Measurements from ENCODE around the gene SNAP91.

The SNAP91 gene

GRCh38 chr6:83729871-83730270, 21.0 kb upstream of the SNAP91 start:
- TF ChIP-seq, protein P1, sequence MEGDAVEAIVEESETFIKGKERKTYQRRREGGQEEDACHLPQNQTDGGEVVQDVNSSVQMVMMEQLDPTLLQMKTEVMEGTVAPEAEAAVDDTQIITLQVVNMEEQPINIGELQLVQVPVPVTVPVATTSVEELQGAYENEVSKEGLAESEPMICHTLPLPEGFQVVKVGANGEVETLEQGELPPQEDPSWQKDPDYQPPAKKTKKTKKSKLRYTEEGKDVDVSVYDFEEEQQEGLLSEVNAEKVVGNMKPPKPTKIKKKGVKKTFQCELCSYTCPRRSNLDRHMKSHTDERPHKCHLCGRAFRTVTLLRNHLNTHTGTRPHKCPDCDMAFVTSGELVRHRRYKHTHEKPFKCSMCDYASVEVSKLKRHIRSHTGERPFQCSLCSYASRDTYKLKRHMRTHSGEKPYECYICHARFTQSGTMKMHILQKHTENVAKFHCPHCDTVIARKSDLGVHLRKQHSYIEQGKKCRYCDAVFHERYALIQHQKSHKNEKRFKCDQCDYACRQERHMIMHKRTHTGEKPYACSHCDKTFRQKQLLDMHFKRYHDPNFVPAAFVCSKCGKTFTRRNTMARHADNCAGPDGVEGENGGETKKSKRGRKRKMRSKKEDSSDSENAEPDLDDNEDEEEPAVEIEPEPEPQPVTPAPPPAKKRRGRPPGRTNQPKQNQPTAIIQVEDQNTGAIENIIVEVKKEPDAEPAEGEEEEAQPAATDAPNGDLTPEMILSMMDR (IDR thresholded peaks at IDR 0.05; ENCODE audit: low read depth, low read length), result no peak
- no peak for DNase-seq (ENCODE audit: extremely low read depth, low read depth)

GRCh38 chr6:83722876-83723275, 14.0 kb upstream of the SNAP91 start:
- DNase-seq (ENCODE audit: extremely low read depth, low read depth), result no peak
- TF ChIP-seq, protein P1 (IDR thresholded peaks at IDR 0.05; ENCODE audit: low read depth, low read length), result no peak

DNA sequence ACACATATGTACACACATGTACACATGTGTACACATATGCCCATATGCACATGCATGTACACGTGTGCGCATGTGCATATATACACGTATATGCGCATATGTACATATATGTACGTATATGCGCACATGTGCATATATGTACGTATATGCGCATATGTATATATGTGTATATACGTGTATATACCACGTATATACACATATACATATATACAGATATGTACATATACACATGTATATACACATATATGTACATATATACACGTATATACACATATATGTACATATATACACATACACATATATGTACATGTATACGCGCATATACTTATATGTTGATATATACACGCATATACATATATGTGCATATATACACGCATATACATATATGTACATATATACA, 8.9 kb upstream of the SNAP91 start:
- DNase-seq (ENCODE audit: extremely low read depth, low read depth), result no peak
- TF ChIP-seq, protein P1 (IDR thresholded peaks at IDR 0.05; ENCODE audit: low read depth, low read length), result no peak

DNA sequence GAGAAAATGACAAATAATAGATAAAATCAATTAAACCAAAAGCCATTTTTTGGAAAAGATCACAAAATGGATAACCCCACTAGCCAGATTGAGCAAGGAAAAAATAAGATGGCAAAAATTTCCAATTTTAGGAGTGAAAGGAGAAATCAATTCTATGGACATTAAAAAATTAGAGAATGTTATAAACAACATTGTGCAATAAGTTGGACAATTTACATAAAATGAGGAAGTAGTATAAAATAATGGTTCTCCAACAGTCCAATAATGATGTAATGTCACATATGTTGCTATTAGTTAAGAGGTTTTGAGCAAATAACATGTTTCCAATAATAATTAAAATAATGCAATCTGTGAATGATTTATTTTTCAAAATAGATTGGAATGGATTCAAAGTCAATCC, 3.1 kb upstream of the SNAP91 start:
- no peak for DNase-seq (ENCODE audit: extremely low read depth, low read depth)
- TF ChIP-seq, protein P1 (IDR thresholded peaks at IDR 0.05; ENCODE audit: low read depth, low read length), result no peak

- DNase-seq (ENCODE audit: extremely low read depth, low read depth), result no peak
- TF ChIP-seq, protein P1 (IDR thresholded peaks at IDR 0.05; ENCODE audit: low read depth, low read length), result no peak
These were observed 798 bp upstream of the SNAP91 start for GRCh38 chr6:83709748-83710050.

DNA sequence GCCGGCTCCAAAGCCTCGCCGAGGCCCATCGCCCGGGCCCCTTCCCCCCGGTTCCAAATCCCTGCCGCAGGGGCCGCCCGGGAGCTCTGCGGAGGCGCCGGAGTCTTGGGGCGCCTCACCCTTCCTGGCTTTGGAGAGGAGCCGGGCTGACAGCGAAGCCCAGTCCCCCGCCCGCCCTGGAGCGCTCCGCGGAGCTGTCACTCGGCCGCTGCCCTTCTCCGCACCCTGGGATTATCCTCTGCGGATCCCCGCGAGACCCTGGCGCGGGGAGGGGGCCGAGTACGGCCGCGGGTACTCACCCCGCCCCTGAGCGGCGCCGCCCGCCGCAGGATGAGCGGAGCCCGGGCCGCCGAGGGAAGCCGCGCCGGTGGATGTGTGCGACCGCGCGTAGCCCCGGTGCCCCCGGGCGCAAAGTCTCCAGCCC, 343 bp downstream of the SNAP91 start:
- DNase-seq (ENCODE audit: extremely low read depth, low read depth), result no peak
- TF ChIP-seq, protein P1 (IDR thresholded peaks at IDR 0.05; ENCODE audit: low read depth, low read length), result no peak

DNA sequence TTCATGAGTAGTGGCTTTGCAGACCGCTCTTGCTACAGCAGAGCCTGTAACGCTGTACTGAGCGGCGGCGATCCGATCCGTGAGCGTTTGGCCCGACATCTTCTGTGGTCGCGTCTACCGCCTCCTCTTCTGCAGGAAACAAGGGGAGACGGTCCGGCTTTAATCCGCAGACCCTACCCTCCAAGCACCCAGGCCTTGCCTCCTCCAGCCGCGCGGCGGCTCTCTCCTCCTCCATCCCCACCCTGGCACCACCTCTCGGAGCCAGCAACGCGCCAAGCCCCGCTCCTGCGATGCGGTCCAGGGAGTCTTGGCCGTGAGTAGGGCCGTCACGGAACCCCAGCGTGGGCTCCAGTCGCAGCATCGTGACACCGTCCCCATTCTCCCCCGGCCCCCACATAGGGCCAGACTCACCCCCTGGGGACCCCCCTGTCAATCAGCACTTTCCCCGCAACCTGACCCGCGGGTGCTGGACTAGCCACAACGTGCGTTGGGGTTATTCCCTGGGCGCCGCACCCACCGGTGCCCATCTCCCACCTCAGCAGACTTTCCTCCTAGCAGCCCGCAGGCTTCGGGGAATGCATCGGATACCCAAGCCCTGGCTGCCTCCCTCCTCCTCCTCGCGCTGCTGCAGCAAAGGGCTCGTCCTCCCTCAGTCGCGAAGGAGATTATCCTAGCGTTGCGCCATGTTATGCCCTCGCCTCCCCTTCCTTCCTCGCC, 914 bp downstream of the SNAP91 start:
- TF ChIP-seq, protein P1 (IDR thresholded peaks at IDR 0.05; ENCODE audit: low read depth, low read length), result no peak
- DNase-seq (ENCODE audit: extremely low read depth, low read depth), result no peak
